ENCODE data around the gene FBXO48.
"Not testable (repeated sequence)": the region's sequence is repeated elsewhere in the genome, so short reads cannot be mapped to it uniquely, and the experiment has no call there.

The FBXO48 gene, protein sequence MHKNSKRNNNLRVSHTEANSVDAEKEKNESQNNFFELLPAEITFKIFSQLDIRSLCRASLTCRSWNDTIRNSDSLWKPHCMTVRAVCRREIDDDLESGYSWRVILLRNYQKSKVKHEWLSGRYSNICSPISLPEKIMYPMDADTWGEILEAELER

DNA sequence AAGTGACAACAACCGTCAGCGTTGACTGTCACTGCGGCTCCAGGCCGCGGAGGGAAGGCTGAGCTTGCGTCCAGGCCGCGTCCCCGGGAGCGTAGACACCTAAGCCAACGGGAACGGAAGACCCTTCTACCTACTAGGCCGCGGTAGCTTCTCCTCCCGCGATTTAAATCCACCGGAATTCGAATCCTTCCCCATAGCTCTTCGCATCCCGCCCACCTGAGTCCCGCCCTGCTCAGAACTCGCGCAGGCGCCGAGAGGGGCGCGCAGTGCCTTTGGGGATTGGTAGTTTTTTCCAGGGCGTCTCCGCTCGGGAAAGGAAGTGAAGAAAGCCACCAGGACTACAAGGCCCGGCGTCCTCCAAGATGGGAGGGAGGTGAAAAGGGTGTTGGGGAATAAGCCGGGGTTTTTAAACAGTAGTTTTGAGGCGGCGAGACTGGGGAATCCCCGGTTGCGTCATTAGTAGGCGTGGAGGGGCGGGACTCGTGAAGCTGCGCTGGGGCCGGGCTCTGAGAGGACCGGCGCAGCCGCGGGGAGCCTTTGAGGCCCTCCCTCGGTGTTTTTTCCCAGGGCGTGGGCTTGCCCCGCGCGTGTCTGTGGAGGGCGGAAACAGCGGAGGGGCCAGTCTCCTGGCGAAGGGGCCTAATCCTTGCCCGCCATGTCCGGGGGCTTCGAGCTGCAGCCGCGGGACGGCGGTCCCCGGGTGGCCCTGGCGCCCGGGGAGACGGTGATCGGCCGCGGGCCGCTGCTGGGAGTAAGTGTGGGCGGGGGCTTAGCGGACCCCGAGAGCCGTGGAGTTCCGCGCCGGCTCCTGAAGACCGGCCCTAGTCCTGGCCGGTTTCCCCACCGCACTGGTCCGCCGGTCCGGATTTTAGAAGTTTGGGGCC lies at the start of gene FBXO48, which contains the start of gene APLF:
FBXO48 (minus strand) TSS at position 218 of the 884 bp plus-strand sequence. CDS start 2,149 bp downstream, outside the sequence.
APLF (plus strand) TSS at position 509 of the 884 bp plus-strand sequence; CDS start at position 656, 147 bp downstream.
- peak; percentile 99 for DNase-seq (ENCODE audit: low read depth, low spot score)

DNA sequence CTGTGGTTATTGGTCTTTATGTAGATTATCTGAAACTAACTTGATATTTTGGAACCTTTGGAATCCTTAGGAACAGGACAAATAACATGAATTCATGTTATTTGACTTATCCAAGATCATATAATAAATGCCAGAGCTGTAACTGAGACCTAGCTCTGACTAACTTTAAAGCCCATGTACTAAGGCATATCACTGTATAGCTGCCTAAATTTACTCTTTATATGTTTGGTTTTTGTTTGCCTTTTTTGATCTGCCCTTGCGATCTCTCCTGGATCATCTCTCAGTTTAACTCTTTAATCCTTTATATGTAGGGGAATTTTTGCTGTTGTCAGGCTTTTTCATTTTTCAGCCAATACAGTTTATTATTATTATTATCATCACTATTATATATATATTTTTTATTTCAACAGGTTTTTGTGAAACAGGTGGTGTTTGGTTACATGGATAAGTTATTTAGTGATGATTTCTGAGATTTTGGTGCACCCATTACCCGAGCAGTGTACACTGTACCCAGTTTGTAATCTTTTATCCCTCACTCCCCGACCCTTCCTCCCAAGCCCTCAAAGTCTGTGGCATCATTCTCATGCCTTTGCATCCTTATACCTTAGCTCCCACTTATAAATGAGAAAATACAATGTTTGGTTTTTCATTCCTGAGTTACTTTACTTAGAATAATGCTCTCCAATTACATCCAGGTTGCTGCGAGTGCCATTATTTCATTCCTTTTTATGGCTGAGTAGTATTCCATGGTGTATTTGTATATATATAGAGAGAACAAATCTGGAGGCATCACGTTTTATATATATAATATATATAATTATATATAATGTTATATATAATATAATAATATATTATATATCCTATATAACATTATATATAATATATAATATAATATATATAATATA lies 49.2 kb upstream of the FBXO48 start:
- no peak for DNase-seq (ENCODE audit: low read depth, low spot score)

GRCh38 chr2:68514316-68514929 lies 47.3 kb upstream of the FBXO48 start:
- no peak for DNase-seq (ENCODE audit: low read depth, low spot score)

DNA sequence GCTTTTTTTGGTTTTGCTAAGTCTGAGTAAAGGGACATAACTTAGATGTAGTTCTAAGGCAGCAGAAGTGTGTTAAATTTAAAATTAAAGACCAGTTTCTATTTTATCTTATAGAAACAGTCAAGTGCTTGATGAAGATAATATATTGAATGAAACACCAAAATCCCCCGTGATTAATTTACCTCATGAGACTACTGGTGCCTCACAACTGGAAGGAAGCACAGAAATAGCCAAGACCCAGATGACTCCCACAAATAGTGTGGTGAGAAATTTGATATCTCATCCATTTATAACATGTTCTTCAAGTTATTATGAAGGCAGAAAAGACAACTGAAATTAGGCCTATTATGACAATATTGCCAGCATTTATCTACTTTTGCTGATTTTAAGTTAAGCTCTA lies 45.9 kb upstream of the FBXO48 start:
- no peak for DNase-seq (ENCODE audit: low read depth, low spot score)

DNA sequence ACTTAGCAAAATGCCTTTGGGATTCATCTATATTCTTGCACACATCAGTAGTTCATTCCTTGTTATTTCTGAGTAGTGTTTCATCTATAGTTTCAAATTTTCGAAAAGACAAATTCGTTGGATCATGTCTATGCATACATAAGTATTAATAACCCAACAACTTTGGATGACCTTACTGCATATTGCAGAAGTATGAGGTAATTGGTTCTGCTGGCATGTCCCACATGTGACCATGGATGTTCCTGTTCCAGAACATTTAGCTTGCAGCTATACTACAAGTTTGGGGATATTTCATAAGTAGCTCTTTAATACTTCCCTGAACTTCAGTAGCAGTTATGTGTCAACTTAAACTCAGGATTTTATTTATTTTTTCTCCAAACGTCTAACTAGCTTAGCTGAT lies 45.2 kb upstream of the FBXO48 start:
- DNase-seq (ENCODE audit: low read depth, low spot score): no peak

- no peak for DNase-seq (ENCODE audit: low read depth, low spot score)
These were observed 39.1 kb upstream of the FBXO48 start for GRCh38 chr2:68506170-68506569.

GRCh38 chr2:68505603-68506159 lies 38.6 kb upstream of the FBXO48 start:
- no peak for DNase-seq (ENCODE audit: low read depth, low spot score)

- no peak for DNase-seq (ENCODE audit: low read depth, low spot score)
These were observed 34.7 kb upstream of the FBXO48 start for GRCh38 chr2:68501768-68502167.

DNA sequence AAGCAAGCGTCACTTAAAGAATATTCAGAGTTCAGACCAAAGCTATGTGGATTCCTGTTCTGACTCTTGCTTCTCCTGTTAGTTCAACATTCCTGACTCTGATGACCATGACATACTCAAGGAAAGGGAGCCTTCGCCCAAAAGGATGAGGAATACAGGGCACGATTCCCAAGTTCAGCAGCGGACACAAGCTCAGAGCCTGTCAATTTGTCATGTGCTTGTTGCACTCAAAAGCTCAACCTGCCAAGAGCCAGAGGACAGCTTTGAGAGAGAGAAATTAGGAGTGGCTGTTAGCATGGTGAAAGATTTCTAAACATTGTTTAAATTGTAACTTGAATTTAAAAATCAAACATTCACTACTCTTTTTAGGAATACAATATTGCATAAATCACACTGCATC lies 33.6 kb upstream of the FBXO48 start:
- no peak for DNase-seq (ENCODE audit: low read depth, low spot score)

- no peak for DNase-seq (ENCODE audit: low read depth, low spot score)
These were observed 32.0 kb upstream of the FBXO48 start for GRCh38 chr2:68499133-68499532.

- DNase-seq (ENCODE audit: low read depth, low spot score): no peak
These were observed 24.5 kb upstream of the FBXO48 start for GRCh38 chr2:68491582-68491981.

GRCh38 chr2:68489282-68489681 lies 22.2 kb upstream of the FBXO48 start:
- DNase-seq (ENCODE audit: low read depth, low spot score): no peak

DNA sequence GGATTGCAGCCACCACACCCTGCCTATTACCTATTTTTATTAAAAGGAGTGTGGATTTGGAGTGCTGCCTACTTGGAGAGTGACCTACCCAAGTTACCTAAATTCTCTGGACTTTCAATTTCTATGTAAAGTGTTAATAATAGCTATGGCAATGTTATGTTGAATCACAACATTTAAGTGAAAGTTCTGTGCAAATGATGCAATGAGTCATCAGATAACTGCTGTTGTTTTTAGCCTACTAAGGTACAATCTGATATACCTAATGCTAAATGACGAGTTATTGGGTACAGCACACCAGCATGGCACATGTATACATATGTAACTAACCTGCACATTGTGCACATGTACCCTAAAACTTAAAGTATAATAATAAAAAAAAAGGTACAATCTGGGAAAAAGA lies 21.5 kb upstream of the FBXO48 start:
- DNase-seq (ENCODE audit: low read depth, low spot score): not testable (repeated sequence)

- peak; percentile 28 for DNase-seq (ENCODE audit: low read depth, low spot score)
These were observed 20.8 kb upstream of the FBXO48 start for GRCh38 chr2:68487773-68488355.

GRCh38 chr2:68483011-68483410 lies 15.9 kb upstream of the FBXO48 start:
- no peak for DNase-seq (ENCODE audit: low read depth, low spot score)

- DNase-seq (ENCODE audit: low read depth, low spot score): no peak
These were observed 15.3 kb upstream of the FBXO48 start for GRCh38 chr2:68482296-68482820.

DNA sequence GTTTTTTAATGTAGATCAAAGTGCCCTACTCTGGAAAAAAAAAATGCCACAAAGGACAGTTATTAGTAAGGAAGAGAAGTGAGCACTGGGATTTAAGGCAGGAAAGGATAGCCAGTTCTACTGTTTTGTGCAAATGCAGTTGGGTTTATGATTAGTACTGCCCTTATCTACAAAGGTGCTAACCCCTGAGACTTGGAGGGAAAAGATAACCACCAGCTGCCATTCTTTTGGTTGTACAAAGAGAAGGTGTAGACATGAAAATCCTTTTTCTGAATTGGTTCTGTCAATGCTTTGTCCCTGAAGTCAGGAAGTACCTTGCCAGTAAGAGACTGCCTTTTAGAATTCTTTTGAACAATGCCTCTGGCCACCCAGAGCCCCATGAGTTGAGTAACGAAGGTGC lies 11.6 kb upstream of the FBXO48 start:
- DNase-seq (ENCODE audit: low read depth, low spot score): no peak

DNA sequence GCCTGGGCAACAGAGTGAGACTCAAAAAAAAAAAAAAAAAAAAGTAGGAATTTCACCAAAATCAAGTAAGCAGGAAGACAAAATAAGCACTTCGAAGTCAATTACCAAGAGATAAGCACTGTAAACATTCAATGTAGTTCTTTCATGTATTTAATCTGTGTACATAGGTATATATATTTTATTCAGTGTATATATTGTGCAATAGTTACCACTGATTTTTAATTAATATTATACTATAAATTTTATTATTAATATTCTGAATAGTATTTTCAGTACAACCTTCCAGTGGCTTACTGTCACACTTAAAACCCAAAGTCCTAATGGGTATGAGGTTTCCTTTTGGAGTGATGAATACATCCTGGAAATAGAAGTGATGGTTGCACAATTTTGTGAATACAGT lies 9.4 kb upstream of the FBXO48 start:
- no peak for DNase-seq (ENCODE audit: low read depth, low spot score)

- DNase-seq (ENCODE audit: low read depth, low spot score): no peak
These were observed 8.5 kb upstream of the FBXO48 start for GRCh38 chr2:68475576-68475975.

- DNase-seq (ENCODE audit: low read depth, low spot score): no peak
These were observed 8.0 kb upstream of the FBXO48 start for GRCh38 chr2:68475110-68475509.

All from astrocyte of the hippocampus (primary cell).